GM10847 (cell line): Measurements from ENCODE around the gene GALNT10.

Experiments used
- POLR2A ChIP-seq: IDR thresholded peaks from 2 replicates; pipeline ENCODE4 v1.6.1; 2011; ENCODE audit not compliant: insufficient read length; ENCODE audit errors: extremely low read depth

GALNT10 gene

DNA sequence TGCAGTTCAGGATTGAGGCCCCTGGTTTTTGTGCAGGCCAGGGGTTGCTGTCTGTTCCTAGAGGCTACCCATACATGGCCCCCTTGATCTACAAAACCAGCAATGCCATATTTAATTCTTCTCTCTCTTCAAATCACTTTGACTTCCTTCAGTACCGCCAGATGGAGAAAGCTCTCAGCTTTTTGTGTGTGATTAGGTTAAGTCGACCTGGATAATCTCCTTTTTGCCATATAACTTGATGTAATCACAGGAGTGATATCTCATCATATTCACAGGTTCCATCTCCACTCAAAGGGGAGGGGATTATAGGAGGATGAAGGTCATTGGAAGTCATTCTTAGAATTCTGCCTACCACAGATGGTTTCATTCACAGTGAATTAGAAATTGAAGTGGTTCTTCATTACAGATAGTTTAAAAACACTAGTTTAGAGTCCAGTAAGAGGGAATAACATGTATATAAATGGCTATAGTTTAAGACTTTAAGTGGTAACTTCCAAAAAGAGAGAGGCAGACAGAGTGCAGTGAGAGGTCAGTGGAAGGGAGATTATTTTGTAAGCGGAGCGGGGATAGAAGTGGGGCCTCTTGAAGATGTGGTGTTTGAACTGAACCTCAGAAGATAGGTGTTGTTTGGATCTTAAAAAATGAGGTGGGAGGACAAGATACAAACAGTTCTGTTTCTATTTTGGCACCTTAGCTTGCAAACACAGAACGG, 85.9 kb downstream of the GALNT10 start:
- TF ChIP-seq POLR2A = no peak

DNA sequence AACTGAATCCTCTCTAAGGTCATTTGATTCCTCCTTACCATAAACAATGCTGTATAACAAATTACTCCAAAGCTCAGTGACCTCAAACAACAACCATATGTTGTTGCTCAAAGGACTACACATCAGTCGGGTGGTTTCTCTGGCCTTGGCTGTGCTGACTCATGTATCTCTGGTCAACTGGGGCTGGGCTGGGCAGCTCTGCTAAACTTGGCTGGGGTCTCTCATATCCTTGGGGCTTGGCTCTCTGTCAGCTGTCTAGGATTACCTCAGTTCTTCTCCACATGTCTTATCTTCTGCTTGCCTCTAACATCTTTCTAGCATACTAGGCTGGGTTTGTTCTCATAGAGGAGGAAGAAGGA, 86.4 kb downstream of the GALNT10 start:
- no peak for TF ChIP-seq POLR2A

DNA sequence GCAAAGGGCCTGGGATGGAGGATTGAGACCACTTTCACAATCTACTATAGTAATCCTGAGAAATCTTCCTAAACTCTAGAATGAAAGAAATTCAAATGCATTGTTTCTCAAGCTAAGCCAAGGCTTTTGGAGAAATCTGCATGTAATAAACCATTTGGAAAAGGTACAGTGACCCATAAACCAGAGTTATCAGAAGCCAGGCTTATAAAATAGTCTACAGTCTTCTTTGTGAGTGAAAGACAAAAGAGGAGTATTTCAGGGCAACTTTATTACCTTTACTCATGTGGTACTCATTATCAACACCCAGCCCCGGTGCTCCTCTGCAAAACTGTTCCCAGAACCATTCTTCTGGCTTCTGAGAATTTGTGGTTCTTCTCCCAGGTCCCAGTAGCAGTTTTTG, 87.0 kb downstream of the GALNT10 start:
- TF ChIP-seq POLR2A = no peak

DNA sequence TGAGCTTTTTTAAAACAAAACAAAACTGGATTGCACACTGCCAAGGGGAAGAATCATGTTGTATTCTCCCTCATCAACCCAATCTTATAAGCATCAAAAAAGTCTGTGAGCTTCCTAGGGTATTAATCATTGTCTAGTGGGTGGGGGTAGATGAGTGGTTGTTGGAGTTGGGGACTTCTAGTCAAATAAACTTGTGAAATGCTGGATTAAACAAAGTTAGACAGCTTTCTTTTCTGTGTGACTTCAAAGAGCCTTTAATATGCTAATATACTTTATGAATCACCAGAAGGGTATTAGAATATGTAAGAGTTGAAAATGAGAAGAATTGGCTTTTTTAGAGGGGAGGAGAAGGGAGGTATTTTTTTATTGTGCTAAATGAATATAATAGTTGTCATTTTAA, 87.7 kb downstream of the GALNT10 start:
- TF ChIP-seq POLR2A = no peak

DNA sequence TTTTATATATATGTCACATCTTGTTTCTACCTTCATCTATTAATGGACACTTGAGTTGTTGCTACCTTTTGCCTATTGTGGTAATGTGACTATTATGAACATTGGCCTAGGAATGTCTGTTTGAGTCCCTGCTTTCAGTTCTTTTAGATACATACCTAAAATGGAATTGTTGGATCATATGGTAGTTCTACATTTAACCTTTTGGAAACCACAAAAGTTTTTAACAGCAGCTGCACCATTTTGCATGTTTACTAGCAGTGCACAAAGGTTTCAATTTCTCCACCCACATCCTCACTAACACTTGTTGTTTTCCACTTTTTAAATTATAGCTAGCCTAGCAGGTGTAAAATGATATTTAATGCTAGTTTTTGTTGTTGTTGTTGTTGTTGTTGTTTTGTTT, 88.4 kb downstream of the GALNT10 start:
- TF ChIP-seq POLR2A = no peak

DNA sequence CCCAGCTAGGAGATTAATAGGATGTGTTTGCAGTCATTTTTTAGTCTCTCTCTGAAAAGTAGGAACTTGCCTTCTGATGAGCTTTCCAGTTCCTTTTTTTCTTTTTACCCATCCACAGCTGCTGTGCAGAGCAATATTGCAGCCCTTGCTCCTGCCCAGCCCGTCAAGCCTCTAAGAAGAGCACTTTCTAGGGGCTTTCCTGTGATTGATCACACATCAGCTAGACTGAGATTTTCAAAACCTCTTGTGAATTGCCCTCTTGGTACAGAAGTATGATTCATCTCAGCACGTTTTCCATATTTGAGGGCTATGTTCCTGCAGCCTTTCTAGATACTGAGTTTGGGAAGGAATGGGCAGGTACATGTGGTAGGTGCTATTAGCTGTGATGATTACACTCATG, 93.9 kb downstream of the GALNT10 start:
- TF ChIP-seq POLR2A = no peak

DNA sequence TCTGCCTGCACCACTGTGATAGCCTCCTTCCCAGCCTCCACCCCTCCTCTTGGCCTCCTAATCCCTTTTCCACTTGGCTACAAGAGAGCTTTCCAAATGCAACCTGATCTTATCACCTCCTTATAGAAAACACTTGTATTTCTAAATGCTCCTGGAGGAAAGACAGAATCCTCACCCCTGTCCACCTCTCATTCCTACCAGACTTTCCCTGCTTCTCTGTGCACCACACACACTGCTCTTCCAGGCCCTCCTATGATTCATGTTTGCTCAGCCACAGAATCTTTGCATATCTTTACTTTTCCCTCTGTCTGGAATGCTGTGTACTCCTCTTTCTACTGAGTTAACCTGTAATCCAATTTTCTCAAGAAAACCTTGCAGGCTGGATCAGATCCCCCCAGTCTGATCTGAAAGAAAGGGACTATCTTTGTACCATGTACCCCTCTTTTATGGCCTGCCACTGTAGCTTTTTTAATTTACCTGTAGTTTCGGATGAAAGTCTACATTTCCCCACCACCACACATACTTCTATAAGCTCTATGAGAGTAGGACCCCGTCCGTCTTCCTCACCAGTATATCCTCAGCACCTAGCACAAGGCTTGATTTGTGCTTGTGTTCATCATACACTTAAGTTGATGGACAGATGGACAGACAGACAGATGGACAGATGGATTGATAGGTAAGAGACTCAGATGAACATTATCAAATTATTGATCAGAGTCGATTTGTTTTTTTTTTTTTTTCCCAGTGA, 95.3 kb downstream of the GALNT10 start:
- no peak for TF ChIP-seq POLR2A

DNA sequence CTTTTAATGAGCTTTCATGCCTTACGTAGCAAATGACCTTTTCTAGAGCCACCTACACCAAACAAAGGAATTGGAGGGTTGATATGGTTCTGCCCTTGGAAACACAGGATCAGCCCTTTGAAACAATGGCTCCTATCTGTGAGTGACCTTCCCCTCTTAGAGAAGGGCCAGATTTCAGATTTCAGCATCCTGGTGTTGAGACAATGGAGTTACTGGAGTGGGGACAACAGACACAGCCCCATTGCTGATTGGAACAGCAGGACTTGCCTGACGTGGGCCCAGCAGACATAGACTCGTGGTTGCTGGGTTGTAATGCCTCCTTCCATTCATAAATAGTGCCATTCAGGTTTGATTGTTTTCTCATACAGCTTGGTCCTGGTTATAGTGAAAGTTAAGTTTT, 96.0 kb downstream of the GALNT10 start:
- TF ChIP-seq POLR2A = no peak

DNA sequence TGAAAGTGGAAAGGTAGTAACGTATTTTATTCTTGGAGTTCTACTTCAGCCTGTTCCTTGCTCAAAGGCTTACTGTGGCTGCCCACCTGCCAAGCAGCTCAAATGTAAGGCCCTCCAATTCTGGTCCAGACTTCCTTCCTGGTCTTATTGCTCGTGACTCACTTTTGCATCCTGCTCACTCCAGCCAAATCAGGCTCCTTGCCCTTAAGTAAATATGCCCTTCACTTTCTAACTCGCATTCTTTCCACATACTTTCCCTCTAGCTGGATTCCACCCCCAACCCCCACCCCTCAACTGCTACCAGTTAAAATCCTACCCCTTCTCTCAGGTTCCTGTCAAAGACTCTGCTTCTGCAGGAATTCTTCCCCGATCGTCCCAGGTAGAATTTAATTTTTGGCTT, 96.6 kb downstream of the GALNT10 start:
- TF ChIP-seq POLR2A = no peak

DNA sequence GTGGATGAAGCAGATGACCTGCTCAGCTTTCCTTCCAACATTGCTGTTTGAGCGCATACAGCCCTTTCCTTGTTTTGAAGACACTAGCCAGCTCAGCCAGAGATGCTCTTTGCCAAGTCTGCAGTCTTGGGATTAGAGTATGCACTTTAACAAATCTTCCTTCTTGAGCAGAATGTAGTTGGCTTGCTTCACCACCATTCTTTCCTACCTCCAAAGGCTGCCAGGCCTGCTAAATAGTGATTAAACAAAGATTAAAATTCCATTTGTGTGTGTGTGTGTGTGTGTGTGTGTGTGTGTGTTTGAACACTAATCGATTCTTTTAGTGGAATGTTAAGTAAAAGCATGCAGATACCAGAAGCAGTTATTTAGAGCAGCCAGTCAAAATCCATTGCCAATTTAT, 97.6 kb downstream of the GALNT10 start:
- TF ChIP-seq POLR2A = no peak

DNA sequence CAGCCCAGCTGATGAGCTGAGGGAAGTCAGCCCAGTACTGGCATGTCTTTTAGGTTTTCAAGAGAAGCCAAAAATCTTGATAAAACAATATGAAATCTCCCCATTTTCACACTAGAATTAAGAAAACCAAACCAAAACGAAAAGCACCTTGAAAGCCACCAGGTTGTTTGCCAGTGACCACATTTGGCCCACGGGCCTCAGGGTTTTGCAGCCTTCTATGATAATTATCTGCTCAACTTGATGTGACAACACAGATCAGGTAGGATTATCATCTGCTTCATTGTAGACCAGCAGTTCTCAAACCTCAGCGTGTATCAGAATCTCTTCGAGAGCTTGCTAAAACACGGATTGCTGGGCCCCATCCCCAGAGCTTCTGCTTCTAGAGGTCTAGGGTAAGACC, 101.4 kb downstream of the GALNT10 start:
- no peak for TF ChIP-seq POLR2A

DNA sequence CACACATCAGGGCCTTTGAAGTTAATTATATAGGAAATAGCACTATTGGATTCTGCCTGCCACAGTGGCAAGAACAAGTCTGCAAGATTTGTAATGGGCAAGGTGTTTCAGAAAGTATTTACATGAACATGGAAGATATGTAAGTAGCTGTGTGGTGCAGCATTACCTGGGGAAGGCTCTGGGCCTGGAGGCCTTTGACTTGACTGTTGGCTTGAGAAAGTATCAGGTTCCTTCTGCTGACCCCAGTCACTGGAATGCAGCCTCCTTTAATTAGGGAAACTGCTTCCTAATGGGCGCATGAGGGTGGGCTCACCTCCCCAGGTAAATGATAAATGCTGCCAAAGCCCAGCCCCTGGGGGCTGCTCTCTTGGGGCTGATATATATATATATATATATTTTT, 102.7 kb downstream of the GALNT10 start:
- TF ChIP-seq POLR2A = no peak

DNA sequence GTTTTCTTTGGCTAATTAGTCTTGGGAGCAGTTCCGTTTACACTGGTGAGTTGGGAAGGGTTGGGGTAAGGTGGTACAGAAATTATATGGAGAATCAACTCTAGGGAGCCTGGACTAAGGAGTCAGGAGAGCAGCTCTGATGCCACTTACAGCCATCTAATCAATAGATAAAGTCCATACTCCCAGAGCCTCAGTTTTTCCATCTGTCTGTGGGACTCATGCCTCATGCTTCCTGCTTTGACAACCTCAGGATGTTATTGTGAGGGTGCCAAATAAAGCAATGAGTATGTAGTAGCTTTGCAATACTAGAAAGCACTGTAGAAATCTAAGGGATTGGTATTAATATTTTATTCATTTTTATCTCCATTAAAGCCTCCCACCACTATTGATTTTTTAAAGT, 105.0 kb downstream of the GALNT10 start:
- TF ChIP-seq POLR2A = no peak

DNA sequence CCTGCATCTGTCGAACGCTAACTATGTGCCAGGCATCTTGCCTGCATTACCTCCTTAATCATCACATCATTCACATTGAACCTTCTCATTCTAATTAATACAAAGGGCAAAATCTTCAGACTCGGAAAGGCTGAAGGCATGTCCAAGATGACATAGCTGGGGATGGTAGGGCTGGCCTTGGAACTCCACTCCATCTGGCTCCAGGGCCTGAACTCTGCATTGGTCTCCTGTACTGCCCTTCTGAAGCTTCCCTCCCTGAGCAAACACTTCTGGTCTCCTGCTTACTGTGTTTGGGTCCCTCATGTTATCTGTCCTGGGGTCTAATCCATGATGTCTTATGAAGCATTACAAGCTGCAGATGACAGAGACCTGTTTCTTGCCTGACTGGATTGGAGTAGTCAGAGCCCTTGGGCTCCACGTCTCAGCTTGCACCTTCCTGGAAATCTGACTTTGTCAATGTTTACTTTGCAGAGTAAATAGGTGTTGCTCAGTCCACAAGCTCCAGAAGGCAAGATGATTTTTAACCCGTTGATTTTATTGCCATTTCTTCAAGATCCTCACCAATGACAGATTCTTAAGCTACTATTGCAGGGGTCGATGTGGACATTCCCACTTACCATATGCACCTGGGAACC, 106.1 kb downstream of the GALNT10 start:
- no peak for TF ChIP-seq POLR2A

DNA sequence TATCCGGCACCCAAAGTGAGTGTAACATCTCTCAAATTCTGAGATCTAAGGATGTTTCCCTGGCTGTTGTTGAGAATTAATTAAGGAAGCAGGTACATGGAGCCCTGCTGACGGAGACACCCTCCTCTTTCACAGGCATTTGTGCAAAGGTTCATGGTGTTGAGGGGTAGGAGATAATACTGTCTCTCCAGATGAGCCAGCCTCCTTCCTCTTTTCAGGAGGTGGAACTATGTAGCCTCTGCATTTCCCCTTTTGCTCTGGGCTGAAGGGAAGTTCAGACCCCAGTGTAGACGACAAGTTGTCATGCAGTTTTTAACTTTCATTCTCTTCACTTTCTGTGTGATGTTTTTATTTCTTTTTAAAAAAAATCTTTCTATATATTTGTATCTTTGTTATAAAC, 107.5 kb downstream of the GALNT10 start:
- no peak for TF ChIP-seq POLR2A

DNA sequence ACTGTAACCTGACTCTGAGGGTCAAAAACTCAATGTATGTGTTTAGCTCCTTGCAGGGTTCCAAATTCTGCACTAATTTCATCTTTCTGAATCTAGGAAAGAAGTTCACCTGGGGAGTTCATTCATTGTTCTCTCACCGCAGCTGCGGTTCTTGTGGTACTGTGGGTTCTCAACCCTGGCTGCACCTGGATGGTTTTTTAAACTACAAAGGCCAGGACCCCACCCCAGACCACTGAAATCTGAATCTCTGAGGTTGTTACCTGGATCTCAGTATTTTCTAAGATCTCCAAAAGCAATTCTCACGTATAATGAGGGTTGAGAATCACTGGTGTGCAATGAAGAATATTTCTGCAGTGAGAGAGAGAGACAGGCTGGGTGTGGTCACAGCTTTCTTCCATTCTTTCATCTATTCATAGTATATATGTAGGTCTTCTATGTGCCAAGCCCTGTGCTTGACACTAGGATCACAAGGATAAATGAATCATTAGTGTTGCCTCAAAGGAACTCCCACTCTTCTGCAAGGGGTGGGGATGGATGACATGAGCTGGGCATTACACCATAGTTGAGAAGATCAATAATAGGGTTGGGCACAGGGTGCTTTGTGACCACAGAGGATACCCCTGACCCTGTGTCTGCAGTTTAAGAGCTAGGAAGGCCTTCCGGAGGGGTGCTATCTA, 109.8 kb downstream of the GALNT10 start:
- no peak for TF ChIP-seq POLR2A

DNA sequence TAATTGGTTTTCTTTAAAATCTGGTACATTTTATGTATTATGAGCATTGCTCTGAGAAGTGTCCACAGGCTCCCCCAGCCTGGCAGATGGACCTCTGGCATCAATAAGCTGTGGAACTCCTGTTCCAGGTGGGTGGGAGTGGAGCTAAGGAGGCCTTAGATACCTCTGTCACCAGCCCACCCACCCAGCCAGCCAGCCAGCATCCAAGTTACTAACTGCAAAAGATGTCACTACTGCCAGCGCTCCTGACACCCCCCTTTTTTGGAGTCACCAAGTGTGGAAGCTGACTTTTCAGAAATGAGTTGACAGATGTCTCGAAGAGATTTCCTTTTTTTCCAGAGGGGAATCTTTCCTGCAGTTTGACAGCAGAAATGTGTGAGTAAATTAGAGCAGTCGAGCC, 111.2 kb downstream of the GALNT10 start:
- TF ChIP-seq POLR2A = no peak

DNA sequence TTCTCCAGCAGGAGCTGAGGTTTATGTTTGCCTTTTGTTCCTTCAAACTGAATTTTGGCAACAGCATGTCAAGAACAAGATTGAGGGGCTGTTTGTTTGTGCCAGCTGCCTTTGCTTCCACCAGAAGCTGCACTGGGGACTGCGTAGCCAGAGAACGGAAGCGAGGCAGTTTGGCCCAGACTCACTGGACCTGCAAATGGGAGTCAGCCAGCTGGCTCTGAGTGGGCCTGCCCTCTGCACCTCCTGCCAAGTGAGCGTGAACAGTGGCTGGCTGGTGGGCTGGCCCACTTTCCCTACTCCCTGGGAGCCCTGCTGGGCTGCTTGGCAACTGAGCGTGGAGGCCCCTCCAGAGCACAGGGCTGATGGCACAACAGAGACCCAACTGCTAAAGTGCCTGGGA, 111.6 kb downstream of the GALNT10 start:
- no peak for TF ChIP-seq POLR2A
